GM12878 (cell line): ENCODE data around the gene NKAIN2. TPM values are rescaled to one million over a fixed set of nuclear protein-coding genes. Genes with fewer than 3 reads are reported as not detected.

ENCODE experiments used
- ATAC-seq: fragments of 200-7000 bp; cut with Tn5 transposase; 3 replicates; pipeline ENCODE4 v1.9.1; 2020; ENCODE audit warnings: mild to moderate bottlenecking, moderate library complexity
- BruUV-seq: library from RNA; stranded (reverse); fragments of 400-500 nt; replicated peaks from 2 replicates; lab custom pipeline; 2021; lab: Mats Ljungman, UMichigan
- CTCF ChIA-PET: fragments of 300-600 bp; sonication (Branson Sonifier 250); formaldehyde crosslinking; extraction: SDS; loops from one replicate; lab custom pipeline; 2021; ENCODE audit warnings: inconsistent platforms; lab: Yijun Ruan, JAX
- POLR2A ChIA-PET: fragments of 350-600 bp; formaldehyde crosslinking; extraction: SDS; loops from one replicate; lab custom pipeline; 2021; ENCODE audit warnings: inconsistent platforms; lab: Charles Lee
- RAD21 ChIA-PET: fragments of 300-600 bp; sonication (Branson Sonifier 250); formaldehyde crosslinking; loops from one replicate; lab custom pipeline; 2023; ENCODE audit warnings: antibody characterized with exemption; ENCODE audit not compliant: unreplicated experiment; lab: Charles Lee
- SMC1A ChIA-PET: fragments of 300-600 bp; sonication (Branson Sonifier 250); formaldehyde crosslinking; loops from one replicate; lab custom pipeline; 2023; ENCODE audit not compliant: unreplicated experiment, uncharacterized antibody; lab: Charles Lee
- DNase-seq: peaks from one replicate; pipeline ENCODE4 v3.0.0-alpha.2; 2011; ENCODE audit warnings: low read depth, low spot score
- FAIRE-seq: peaks from 3 replicates; lab custom pipeline; 2011; peaks lifted over from hg19 to GRCh38; lab: Jason Lieb, UNC
- H2AFZ ChIP-seq: 2 replicates; pipeline ENCODE4 v1.6.0; 2011; ENCODE audit warnings: low read depth, low read length, control low read depth; ENCODE audit not compliant: control insufficient read depth
- H3K27ac ChIP-seq: 2 replicates; pipeline ENCODE4 v1.5.1; 2011; ENCODE audit warnings: control low read depth; ENCODE audit not compliant: control insufficient read depth, insufficient read depth
- H3K27me3 ChIP-seq, 2 experiments: replicated peaks in 1 of 2; 2 replicates each; pipeline versions ENCODE4 v1.6.0 to v1.6.1; 2011; ENCODE audit warnings: low read length in 1 of 2; ENCODE audit not compliant: control insufficient read depth in 2 of 2, insufficient read depth in 2 of 2
- H3K36me3 ChIP-seq, 2 experiments: 2 replicates each; pipeline ENCODE4 v1.5.1; 2011; ENCODE audit warnings: low read length in 1 of 2; ENCODE audit not compliant: control insufficient read depth in 2 of 2, insufficient read depth in 2 of 2
- H3K4me1 ChIP-seq: 2 replicates; pipeline ENCODE4 v1.6.1; 2011; ENCODE audit warnings: mild to moderate bottlenecking, low read length, moderate library complexity, mixed read lengths; ENCODE audit not compliant: control insufficient read depth, insufficient read depth
- H3K4me2 ChIP-seq: 2 replicates; pipeline ENCODE4 v1.6.0; 2011; ENCODE audit warnings: control low read depth; ENCODE audit not compliant: control insufficient read depth, insufficient read depth
- H3K4me3 ChIP-seq: fragments of 200-600 bp; sonication (generic); 2 replicates; pipeline ENCODE4 v1.5.1; 2016
- H3K79me2 ChIP-seq: 2 replicates; pipeline ENCODE4 v1.6.0; 2011; ENCODE audit warnings: low read length; ENCODE audit not compliant: control insufficient read depth, insufficient read depth
- H3K9ac ChIP-seq: 2 replicates; pipeline ENCODE4 v1.8.0; 2011; ENCODE audit warnings: low read length, control low read depth, mixed read lengths; ENCODE audit not compliant: control insufficient read depth, insufficient read depth
- H3K9me3 ChIP-seq: replicated peaks from 3 replicates; pipeline ENCODE4 v1.5.1; 2011; ENCODE audit warnings: mild to moderate bottlenecking, low read length; ENCODE audit not compliant: control insufficient read depth, insufficient read depth
- H4K20me1 ChIP-seq: 2 replicates; pipeline ENCODE4 v1.6.0; 2011; ENCODE audit not compliant: control insufficient read depth, insufficient read depth
- CEBPB ChIP-seq, 2 experiments: fragments of 150-350 bp in 1 of 2; IDR thresholded peaks; 2 replicates each; pipeline ENCODE4 v1.6.1; 2012 to 2014; ENCODE audit warnings: low read depth in 2 of 2, low read length in 2 of 2, borderline replicate concordance in 1 of 2, inconsistent platforms in 1 of 2
- ETV6 ChIP-seq, 2 experiments: fragments of 450-650 bp in 1 of 2; IDR thresholded peaks in 1 of 2; conservative IDR thresholded peaks in 1 of 2; 2 replicates each; pipeline ENCODE4 v1.6.1; 2014; ENCODE audit warnings: antibody characterized with exemption in 1 of 2, borderline replicate concordance in 1 of 2, low read depth in 1 of 2, mild to moderate bottlenecking in 1 of 2, moderate library complexity in 1 of 2
- FOXK2 ChIP-seq: fragments of 450-650 bp; IDR thresholded peaks from 2 replicates; pipeline ENCODE4 v1.6.1; 2017; ENCODE audit warnings: mild to moderate bottlenecking, moderate library complexity
- HCFC1 ChIP-seq: fragments of 150-350 bp; IDR thresholded peaks from 2 replicates; pipeline ENCODE4 v1.6.1; 2014; ENCODE audit warnings: low read length
- IRF4 ChIP-seq: IDR thresholded peaks from 2 replicates; pipeline ENCODE4 v1.6.1; 2011; ENCODE audit warnings: low read depth, low read length
- MTA2 ChIP-seq: fragments of 450-650 bp; IDR thresholded peaks from 2 replicates; pipeline ENCODE4 v1.6.1; 2016; ENCODE audit warnings: low read depth, mild to moderate bottlenecking, moderate library complexity
- NFIC ChIP-seq: IDR thresholded peaks from 2 replicates; pipeline ENCODE4 v1.6.1; 2012; ENCODE audit warnings: low read depth, mild to moderate bottlenecking, inconsistent platforms, low read length, moderate library complexity
- NRF1 ChIP-seq: conservative IDR thresholded peaks from 2 replicates; pipeline ENCODE4 v1.6.1; 2011; ENCODE audit warnings: mild to moderate bottlenecking, low read depth, low read length, improper control_type of control experiment
- POLR2AphosphoS2 ChIP-seq: IDR thresholded peaks from 2 replicates; pipeline ENCODE4 v1.6.1; 2011; ENCODE audit warnings: low read depth, mild to moderate bottlenecking, low read length, improper control_type of control experiment, moderate library complexity
- RCOR1 ChIP-seq: conservative IDR thresholded peaks from 2 replicates; pipeline ENCODE4 v1.6.1; 2012; ENCODE audit warnings: low read depth, low read length, improper control_type of control experiment
- RFX5 ChIP-seq: IDR thresholded peaks from 2 replicates; pipeline ENCODE4 v1.6.1; 2011; ENCODE audit warnings: low read depth, low read length, improper control_type of control experiment
- RUNX3 ChIP-seq: IDR thresholded peaks from 2 replicates; pipeline ENCODE4 v1.6.1; 2012; ENCODE audit warnings: low read length, inconsistent platforms
- SIN3A ChIP-seq: IDR thresholded peaks from 2 replicates; pipeline ENCODE4 v1.6.1; 2012; ENCODE audit warnings: low read depth, low read length, improper control_type of control experiment
- SMAD5 ChIP-seq: IDR thresholded peaks from 2 replicates; pipeline ENCODE4 v1.6.1; 2016; ENCODE audit warnings: antibody characterized with exemption, low read depth
- SMARCA5 ChIP-seq: fragments of 450-650 bp; IDR thresholded peaks from 2 replicates; pipeline ENCODE4 v1.6.1; 2017; ENCODE audit warnings: mild to moderate bottlenecking
- WRNIP1 ChIP-seq: IDR thresholded peaks from 2 replicates; pipeline ENCODE4 v1.6.1; 2011; ENCODE audit warnings: low read depth, low read length, improper control_type of control experiment, borderline replicate concordance
- WGBS: methylation state at CpG from one replicate; pipeline ENCODE4 v1.1.6; 2016; ENCODE audit warnings: low lambda C conversion rate; ENCODE audit not compliant: insufficient replicate concordance, insufficient coverage; ENCODE audit errors: missing lambda C conversion rate; 5-methylcytosine and 5-hydroxymethylcytosine counted together
- in situ Hi-C: fragments of 300-500 bp; cut with MboI; formaldehyde crosslinking; loops from 9 replicates; pipeline ENCODE4 v1.14.3; 2018; ENCODE audit warnings: mixed read lengths
- intact Hi-C: fragments of 100-400 bp; cut with micrococcal nuclease; formaldehyde crosslinking; loops from one replicate; pipeline ENCODE4 v1.14.2; 2022; ENCODE audit not compliant: unreplicated experiment
- polyA plus RNA-seq, 11 experiments: library from polyadenylated mRNA; depleted of rRNA in 4 of 11; unstranded in 6 of 11; stranded (reverse) in 5 of 11; fragments of >200 nt; fragmentation: Nextera tagmentation in 4 of 11; fragmentation: Illumina TruSeq in 1 of 11; extraction: Ambion mirVana in 4 of 11; extraction: Trizol in 1 of 11; gene quantifications; 1 replicate in 1 of 11; 2 replicates in 10 of 11; pipeline versions ENCODE4 v1.2.1 to v1.2.3, GENCODE V29; 2011 to 2016; ENCODE audit warnings: inconsistent platforms in 2 of 11, missing spikeins in 2 of 11, low read depth in 1 of 11
- total RNA-seq, 4 experiments: library from RNA; depleted of rRNA in 3 of 4; stranded (reverse); fragments of >200 nt in 3 of 4; fragmentation: Illumina TruSeq in 1 of 4; extraction: Trizol in 1 of 4; gene quantifications; 2 replicates each; pipeline versions ENCODE4 v1.2.1 to v1.2.3, GENCODE V29; 2013 to 2021
- TF ChIP-seq, protein P1 (sequence below): IDR thresholded peaks from 2 replicates; pipeline ENCODE4 v1.6.1; 2011; ENCODE audit warnings: borderline replicate concordance, low read depth, mild to moderate bottlenecking, moderate library complexity, mixed read lengths, low read length; ENCODE audit not compliant: insufficient read depth; ENCODE audit errors: extremely low read length
- TF ChIP-seq, protein P2 (sequence below): IDR thresholded peaks from 2 replicates; pipeline ENCODE4 v1.6.1; 2012; ENCODE audit warnings: improper control_type of control experiment, low read depth, low read length; ENCODE audit not compliant: insufficient replicate concordance

NKAIN2 gene
- total and polyA plus RNA-seq, 10 of the 15 experiments (the other 5 are each of a cell fraction or from before 2014, with no cell fraction given) = not detected

DNA sequence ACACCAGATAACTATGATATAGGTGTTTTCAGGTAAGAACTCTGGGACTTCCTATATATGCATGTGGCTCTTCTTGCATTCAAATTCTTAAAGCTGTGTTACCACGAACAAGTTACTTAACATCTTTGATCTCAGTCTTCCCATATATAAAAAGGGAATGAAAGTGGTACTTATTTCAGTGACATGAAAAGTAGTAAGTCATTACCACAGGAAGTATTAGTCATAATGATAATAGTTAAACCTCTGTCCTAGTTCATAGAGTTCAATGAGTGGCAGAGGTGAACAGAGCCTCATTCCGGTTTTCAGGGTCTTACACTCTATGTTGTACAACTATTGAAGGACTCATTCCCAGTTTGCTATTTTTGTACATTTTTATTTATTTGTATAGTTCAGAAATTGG, 237.0 kb downstream of the NKAIN2 start:
- Histone ChIP-seq H3K27me3 (no peaks in the 10 kb centered on the region), H2AFZ (no peak overlapping the region), H3K27ac (no peak overlapping the region), H3K9me3 (no peaks in the 10 kb centered on the region), H3K4me2 (no peak overlapping the region), H3K79me2 (no peaks in the 10 kb centered on the region), H3K4me3 (no peak overlapping the region), H3K4me1 (no peaks in the 10 kb centered on the region), H3K36me3 (no peaks in the 10 kb centered on the region), H4K20me1 (no peaks in the 10 kb centered on the region), H3K9ac (no peak overlapping the region)
- ChIA-PET POLR2A (no interaction called here), RAD21 (no interaction called here), CTCF (no interaction called here), SMC1A (interaction anchor here (0.6 to 0.9 kb wide), 2 partner anchors 10 to 177 kb away, joined by 3 read pairs; no protein-coding TSS in a partner anchor)
- no peak for DNase-seq
- WGBS = 0% methylated on average over 2 of the region's 2 CpGs
- peak; percentile 56 for FAIRE-seq
- in situ Hi-C loops = no loop called here
- ATAC-seq = peak; percentile 71
- BruUV-seq = no TSS peak
- intact Hi-C loops = no loop called here
- TF ChIP-seq NFIC = 0 out of 2 replicates have a peak, but pooled peaks have one; percentile 26
- TF ChIP-seq WRNIP1 = no peak
- TF ChIP-seq RCOR1 = no peak
- no peak for TF ChIP-seq HCFC1
- TF ChIP-seq, protein P1, sequence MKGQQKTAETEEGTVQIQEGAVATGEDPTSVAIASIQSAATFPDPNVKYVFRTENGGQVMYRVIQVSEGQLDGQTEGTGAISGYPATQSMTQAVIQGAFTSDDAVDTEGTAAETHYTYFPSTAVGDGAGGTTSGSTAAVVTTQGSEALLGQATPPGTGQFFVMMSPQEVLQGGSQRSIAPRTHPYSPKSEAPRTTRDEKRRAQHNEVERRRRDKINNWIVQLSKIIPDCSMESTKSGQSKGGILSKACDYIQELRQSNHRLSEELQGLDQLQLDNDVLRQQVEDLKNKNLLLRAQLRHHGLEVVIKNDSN = no peak
- TF ChIP-seq, protein P2, sequence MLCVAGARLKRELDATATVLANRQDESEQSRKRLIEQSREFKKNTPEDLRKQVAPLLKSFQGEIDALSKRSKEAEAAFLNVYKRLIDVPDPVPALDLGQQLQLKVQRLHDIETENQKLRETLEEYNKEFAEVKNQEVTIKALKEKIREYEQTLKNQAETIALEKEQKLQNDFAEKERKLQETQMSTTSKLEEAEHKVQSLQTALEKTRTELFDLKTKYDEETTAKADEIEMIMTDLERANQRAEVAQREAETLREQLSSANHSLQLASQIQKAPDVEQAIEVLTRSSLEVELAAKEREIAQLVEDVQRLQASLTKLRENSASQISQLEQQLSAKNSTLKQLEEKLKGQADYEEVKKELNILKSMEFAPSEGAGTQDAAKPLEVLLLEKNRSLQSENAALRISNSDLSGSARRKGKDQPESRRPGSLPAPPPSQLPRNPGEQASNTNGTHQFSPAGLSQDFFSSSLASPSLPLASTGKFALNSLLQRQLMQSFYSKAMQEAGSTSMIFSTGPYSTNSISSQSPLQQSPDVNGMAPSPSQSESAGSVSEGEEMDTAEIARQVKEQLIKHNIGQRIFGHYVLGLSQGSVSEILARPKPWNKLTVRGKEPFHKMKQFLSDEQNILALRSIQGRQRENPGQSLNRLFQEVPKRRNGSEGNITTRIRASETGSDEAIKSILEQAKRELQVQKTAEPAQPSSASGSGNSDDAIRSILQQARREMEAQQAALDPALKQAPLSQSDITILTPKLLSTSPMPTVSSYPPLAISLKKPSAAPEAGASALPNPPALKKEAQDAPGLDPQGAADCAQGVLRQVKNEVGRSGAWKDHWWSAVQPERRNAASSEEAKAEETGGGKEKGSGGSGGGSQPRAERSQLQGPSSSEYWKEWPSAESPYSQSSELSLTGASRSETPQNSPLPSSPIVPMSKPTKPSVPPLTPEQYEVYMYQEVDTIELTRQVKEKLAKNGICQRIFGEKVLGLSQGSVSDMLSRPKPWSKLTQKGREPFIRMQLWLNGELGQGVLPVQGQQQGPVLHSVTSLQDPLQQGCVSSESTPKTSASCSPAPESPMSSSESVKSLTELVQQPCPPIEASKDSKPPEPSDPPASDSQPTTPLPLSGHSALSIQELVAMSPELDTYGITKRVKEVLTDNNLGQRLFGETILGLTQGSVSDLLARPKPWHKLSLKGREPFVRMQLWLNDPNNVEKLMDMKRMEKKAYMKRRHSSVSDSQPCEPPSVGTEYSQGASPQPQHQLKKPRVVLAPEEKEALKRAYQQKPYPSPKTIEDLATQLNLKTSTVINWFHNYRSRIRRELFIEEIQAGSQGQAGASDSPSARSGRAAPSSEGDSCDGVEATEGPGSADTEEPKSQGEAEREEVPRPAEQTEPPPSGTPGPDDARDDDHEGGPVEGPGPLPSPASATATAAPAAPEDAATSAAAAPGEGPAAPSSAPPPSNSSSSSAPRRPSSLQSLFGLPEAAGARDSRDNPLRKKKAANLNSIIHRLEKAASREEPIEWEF = no peak
- TF ChIP-seq MTA2 = no peak
- TF ChIP-seq CEBPB (IDR thresholded peaks at IDR 0.05; ENCODE audit: borderline replicate concordance in 1 of 2, low read depth in 2 of 2, low read length in 2 of 2) = no peak
- TF ChIP-seq RUNX3 = peak; percentile 71
- TF ChIP-seq POLR2AphosphoS2 = no peak
- TF ChIP-seq IRF4 = no peak
- no peak for TF ChIP-seq NRF1
- no peak for TF ChIP-seq SMARCA5
- no peak for TF ChIP-seq FOXK2
- TF ChIP-seq SIN3A = no peak
- TF ChIP-seq ETV6 (conservative IDR thresholded peaks at IDR 0.05 in 1 of 2, IDR thresholded peaks at IDR 0.05 in 1 of 2; ENCODE audit: borderline replicate concordance in 1 of 2, low read depth in 1 of 2) = 0 out of 4 replicates have a peak, but pooled peaks of 1 of the 2 experiments have one; percentile 27
- no peak for TF ChIP-seq RFX5
- TF ChIP-seq SMAD5 = no peak
